ENCODE data around the gene XRN2.

Gene XRN2

DNA sequence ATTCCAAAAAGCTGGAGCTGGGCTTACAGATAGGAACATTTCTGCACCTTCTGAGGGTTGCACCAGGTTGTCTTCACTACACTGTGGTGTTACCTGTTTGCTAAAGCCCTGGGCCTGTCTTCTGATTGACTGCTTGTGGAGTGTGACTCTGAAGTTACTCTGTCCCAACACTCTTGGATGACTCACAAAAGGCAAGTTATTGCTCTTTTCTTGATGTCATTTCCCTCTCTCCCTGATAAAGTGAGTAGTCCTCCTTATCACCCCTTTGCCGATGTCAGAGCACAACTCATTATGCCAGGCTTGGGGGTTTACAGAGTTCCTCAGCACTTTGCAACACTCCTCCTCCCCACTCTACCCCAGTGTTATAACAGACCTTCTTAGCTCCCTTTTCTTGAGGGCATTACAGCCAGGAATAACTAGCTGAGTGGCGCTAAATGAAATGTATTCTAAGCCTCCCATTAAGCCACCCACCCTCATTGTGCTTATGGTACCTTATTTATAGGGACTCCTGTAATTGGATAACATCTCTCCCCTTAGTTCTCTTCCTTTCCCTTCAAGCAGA, 130.3 kb downstream of the XRN2 start:
- DNase-seq, result no peak

- no peak for DNase-seq
Observed at GRCh38 chr20:21435576-21435975, 132.4 kb downstream of the XRN2 start.

DNA sequence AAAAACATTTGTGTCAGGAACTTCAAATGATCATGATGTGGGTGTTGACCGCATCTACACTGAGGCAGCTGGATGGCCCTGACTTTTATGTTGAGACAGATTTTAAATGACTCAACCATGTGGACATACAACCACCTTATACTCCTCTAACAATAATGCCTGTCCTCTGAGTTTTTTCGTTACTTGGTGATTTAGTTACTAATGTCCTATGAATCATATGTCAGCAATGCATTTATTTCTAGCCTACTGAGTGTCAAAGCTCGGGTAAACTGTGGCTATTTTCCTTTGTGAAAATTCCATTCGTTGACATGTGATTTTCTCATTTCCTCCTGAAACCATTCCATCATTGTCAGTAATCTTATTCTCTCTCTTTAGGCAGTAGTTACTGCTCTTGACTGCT, 133.1 kb downstream of the XRN2 start:
- no peak for DNase-seq

GRCh38 chr20:21437248-21437647, 134.1 kb downstream of the XRN2 start:
- DNase-seq, result no peak

GRCh38 chr20:21437816-21438215, 134.7 kb downstream of the XRN2 start:
- DNase-seq, result no peak
